SJSA1 (cell line): ENCODE measurements around the gene TAF1A. TPM values are rescaled to one million over a fixed set of nuclear protein-coding genes. Genes with fewer than 3 reads are reported as not detected.

Experiments used
- DNase-seq, 2 experiments: peaks; one replicate each; pipeline ENCODE4 v3.0.0-alpha.2; 2015 to 2020; ENCODE audit warnings: low spot score in 2 of 2, low read depth in 1 of 2
- H3K27ac ChIP-seq: fragments of 250-450 bp; sonication (Bioruptor Pico); 2 replicates; pipeline ENCODE4 v1.5.1; 2020; ENCODE audit warnings: mild to moderate bottlenecking, moderate library complexity
- H3K27me3 ChIP-seq: fragments of 250-450 bp; sonication (Bioruptor Pico); replicated peaks from 2 replicates; pipeline ENCODE4 v1.5.1; 2020; ENCODE audit warnings: mild to moderate bottlenecking, moderate library complexity
- H3K36me3 ChIP-seq: fragments of 250-450 bp; sonication (Bioruptor Pico); 2 replicates; pipeline ENCODE4 v1.5.1; 2020; ENCODE audit warnings: mild to moderate bottlenecking
- H3K4me1 ChIP-seq: fragments of 250-450 bp; sonication (Bioruptor Pico); replicated peaks from 2 replicates; pipeline ENCODE4 v1.6.1; 2021; ENCODE audit warnings: mild to moderate bottlenecking
- H3K4me3 ChIP-seq: fragments of 250-450 bp; sonication (Bioruptor Pico); 2 replicates; pipeline ENCODE4 v1.5.1; 2020; ENCODE audit warnings: mild to moderate bottlenecking
- H3K9me3 ChIP-seq: fragments of 250-450 bp; sonication (Bioruptor Pico); replicated peaks from 2 replicates; pipeline ENCODE4 v1.5.1; 2020; ENCODE audit warnings: mild to moderate bottlenecking
- total RNA-seq: library from RNA; depleted of rRNA; stranded (reverse); fragments of >200 nt; shearing (Covaris generic); gene quantifications from 2 replicates; pipeline ENCODE4 v1.2.3, GENCODE V29; 2014

Gene TAF1A
- total RNA-seq, 1 experiment from 2014 or later: 10.8 TPM

- H3K36me3 ChIP-seq: peaks cover 46% of the 10 kb centered on the region
- H3K9me3 ChIP-seq: no peaks in the 10 kb centered on the region
- peaks cover 9% of the 10 kb centered on the region for H3K4me1 ChIP-seq
- DNase-seq: peak in 1 of 2 experiments; percentile 8
- no peak overlapping the region for H3K4me3 ChIP-seq
- no peaks in the 10 kb centered on the region for H3K27me3 ChIP-seq
- peak overlapping the region; percentile 10; the same call in 1 of the 2 replicates for H3K27ac ChIP-seq
Observed at GRCh38 chr1:222582099-222582774, 7.5 kb downstream of the TAF1A start.

- Histone ChIP-seq H3K4me3 (no peak overlapping the region), H3K27me3 (no peaks in the 10 kb centered on the region), H3K4me1 (peaks cover 9% of the 10 kb centered on the region), H3K9me3 (no peaks in the 10 kb centered on the region), H3K36me3 (peaks cover 46% of the 10 kb centered on the region), H3K27ac (no peak overlapping the region)
- DNase-seq: no peak
Observed at GRCh38 chr1:222579316-222579715, 10.4 kb downstream of the TAF1A start.

- Histone ChIP-seq H3K27ac (no peak overlapping the region), H3K9me3 (no peaks in the 10 kb centered on the region)
- DNase-seq: no peak
Observed at GRCh38 chr1:222570837-222571236, 18.9 kb downstream of the TAF1A start.

GRCh38 chr1:222561656-222562055, 28.1 kb downstream of the TAF1A start:
- no peak overlapping the region for H3K27ac ChIP-seq
- no peaks in the 10 kb centered on the region for H3K9me3 ChIP-seq
- H3K36me3 ChIP-seq: peaks cover 39% of the 10 kb centered on the region
- H3K4me1 ChIP-seq: no peaks in the 10 kb centered on the region
- no peak for DNase-seq
- no peak overlapping the region for H3K4me3 ChIP-seq
- H3K27me3 ChIP-seq: no peaks in the 10 kb centered on the region

More at GRCh38 chr1:222570837-222571236, 18.9 kb downstream of the TAF1A start:
- no peaks in the 10 kb centered on the region for H3K4me1 ChIP-seq
- H3K36me3 ChIP-seq: peaks cover 37% of the 10 kb centered on the region
- no peaks in the 10 kb centered on the region for H3K27me3 ChIP-seq
- H3K4me3 ChIP-seq: no peak overlapping the region

- H3K27me3 ChIP-seq: no peaks in the 10 kb centered on the region
- no peaks in the 10 kb centered on the region for H3K9me3 ChIP-seq
- no peak overlapping the region for H3K4me3 ChIP-seq
- no peaks in the 10 kb centered on the region for H3K4me1 ChIP-seq
- peaks cover 37% of the 10 kb centered on the region for H3K36me3 ChIP-seq
- DNase-seq: no peak
- H3K27ac ChIP-seq: no peak overlapping the region
Observed at GRCh38 chr1:222557574-222557973, 32.2 kb downstream of the TAF1A start.

GRCh38 chr1:222557148-222557547, 32.6 kb downstream of the TAF1A start:
- no peaks in the 10 kb centered on the region for H3K4me1 ChIP-seq

GRCh38 chr1:222555992-222556615, 33.6 kb downstream of the TAF1A start:
- Histone ChIP-seq H3K36me3 (peaks cover 30% of the 10 kb centered on the region), H3K9me3 (no peaks in the 10 kb centered on the region), H3K4me1 (no peaks in the 10 kb centered on the region), H3K4me3 (no peak overlapping the region), H3K27me3 (no peaks in the 10 kb centered on the region), H3K27ac (no peak overlapping the region)
- DNase-seq: no peak

More at GRCh38 chr1:222557148-222557547, 32.6 kb downstream of the TAF1A start:
- no peak for DNase-seq
- Histone ChIP-seq H3K9me3 (no peaks in the 10 kb centered on the region), H3K4me3 (no peak overlapping the region), H3K36me3 (peaks cover 37% of the 10 kb centered on the region), H3K27me3 (no peaks in the 10 kb centered on the region), H3K27ac (no peak overlapping the region)

GRCh38 chr1:222554177-222554576, 35.6 kb downstream of the TAF1A start:
- Histone ChIP-seq H3K36me3 (peaks cover 14% of the 10 kb centered on the region), H3K27ac (no peak overlapping the region), H3K9me3 (no peaks in the 10 kb centered on the region), H3K27me3 (no peaks in the 10 kb centered on the region), H3K4me1 (no peaks in the 10 kb centered on the region), H3K4me3 (no peak overlapping the region)
- DNase-seq: no peak

- Histone ChIP-seq H3K27me3 (no peaks in the 10 kb centered on the region), H3K27ac (no peak overlapping the region)
- no peak for DNase-seq
Observed at GRCh38 chr1:222552882-222553281, 36.9 kb downstream of the TAF1A start.

GRCh38 chr1:222547944-222548671, 41.6 kb downstream of the TAF1A start, which contains the start of gene HHIPL2:
Gene HHIPL2 (minus strand): TSS chr1:222548104. CDS start chr1:222548044, 60 bp downstream.
- DNase-seq: peak in 1 of 2 experiments; percentile 22
- no peaks in the 10 kb centered on the region for H3K36me3 ChIP-seq
- no peaks in the 10 kb centered on the region for H3K9me3 ChIP-seq
- H3K4me1 ChIP-seq: peaks cover 34% of the 10 kb centered on the region
- H3K27ac ChIP-seq: peak within 1 kb of the TSS; percentile 87
- H3K27me3 ChIP-seq: no peaks in the 10 kb centered on the region
- H3K4me3 ChIP-seq: peak within 1 kb of the TSS; percentile 13

More at GRCh38 chr1:222552882-222553281, 36.9 kb downstream of the TAF1A start:
- no peaks in the 10 kb centered on the region for H3K9me3 ChIP-seq
- H3K4me3 ChIP-seq: no peak overlapping the region
- H3K36me3 ChIP-seq: peaks cover 10% of the 10 kb centered on the region; the same call in 1 of the 2 replicates
- H3K4me1 ChIP-seq: peaks cover 8% of the 10 kb centered on the region

- Histone ChIP-seq H3K4me3 (peak overlapping the region; percentile 13), H3K4me1 (peaks cover 34% of the 10 kb centered on the region), H3K9me3 (no peaks in the 10 kb centered on the region), H3K27ac (peak overlapping the region; percentile 87), H3K36me3 (no peaks in the 10 kb centered on the region), H3K27me3 (no peaks in the 10 kb centered on the region)
- DNase-seq: no peak
Observed at GRCh38 chr1:222547260-222547614, 42.5 kb downstream of the TAF1A start.

GRCh38 chr1:222546548-222547259, 43.0 kb downstream of the TAF1A start:
- Histone ChIP-seq H3K4me3 (peak overlapping the region; percentile 13), H3K36me3 (no peaks in the 10 kb centered on the region)

GRCh38 chr1:222546091-222546490, 43.6 kb downstream of the TAF1A start:
- Histone ChIP-seq H3K4me3 (no peak overlapping the region), H3K27ac (peak overlapping the region; percentile 87), H3K9me3 (no peaks in the 10 kb centered on the region), H3K27me3 (no peaks in the 10 kb centered on the region), H3K36me3 (no peaks in the 10 kb centered on the region), H3K4me1 (peaks cover 34% of the 10 kb centered on the region)
- peak in 1 of 2 experiments; percentile 47 for DNase-seq

More at GRCh38 chr1:222546548-222547259, 43.0 kb downstream of the TAF1A start:
- Histone ChIP-seq H3K4me1 (peaks cover 34% of the 10 kb centered on the region), H3K9me3 (no peaks in the 10 kb centered on the region), H3K27me3 (no peaks in the 10 kb centered on the region), H3K27ac (peak overlapping the region; percentile 87)
- peak; percentile 96 to 97 for DNase-seq
